ENCODE measurements around the gene GRPEL1. TPM values are rescaled to one million over a fixed set of nuclear protein-coding genes. Genes with fewer than 3 reads are reported as not detected.

The GRPEL1 gene
- total and polyA plus RNA-seq, 4 donors: 9.8 to 98.1 (median 40.2) TPM

GRCh38 chr4:7111441-7111840, 43.6 kb upstream of the GRPEL1 start:
- TF ChIP-seq YY1 (IDR thresholded peaks at IDR 0.05): no peak
- TF ChIP-seq, protein P1, sequence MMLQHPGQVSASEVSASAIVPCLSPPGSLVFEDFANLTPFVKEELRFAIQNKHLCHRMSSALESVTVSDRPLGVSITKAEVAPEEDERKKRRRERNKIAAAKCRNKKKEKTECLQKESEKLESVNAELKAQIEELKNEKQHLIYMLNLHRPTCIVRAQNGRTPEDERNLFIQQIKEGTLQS (IDR thresholded peaks at IDR 0.05): no peak
- no peak for TF ChIP-seq EGR1 (IDR thresholded peaks at IDR 0.05; ENCODE audit: low read depth in 2 of 2)
- TF ChIP-seq, protein P2, sequence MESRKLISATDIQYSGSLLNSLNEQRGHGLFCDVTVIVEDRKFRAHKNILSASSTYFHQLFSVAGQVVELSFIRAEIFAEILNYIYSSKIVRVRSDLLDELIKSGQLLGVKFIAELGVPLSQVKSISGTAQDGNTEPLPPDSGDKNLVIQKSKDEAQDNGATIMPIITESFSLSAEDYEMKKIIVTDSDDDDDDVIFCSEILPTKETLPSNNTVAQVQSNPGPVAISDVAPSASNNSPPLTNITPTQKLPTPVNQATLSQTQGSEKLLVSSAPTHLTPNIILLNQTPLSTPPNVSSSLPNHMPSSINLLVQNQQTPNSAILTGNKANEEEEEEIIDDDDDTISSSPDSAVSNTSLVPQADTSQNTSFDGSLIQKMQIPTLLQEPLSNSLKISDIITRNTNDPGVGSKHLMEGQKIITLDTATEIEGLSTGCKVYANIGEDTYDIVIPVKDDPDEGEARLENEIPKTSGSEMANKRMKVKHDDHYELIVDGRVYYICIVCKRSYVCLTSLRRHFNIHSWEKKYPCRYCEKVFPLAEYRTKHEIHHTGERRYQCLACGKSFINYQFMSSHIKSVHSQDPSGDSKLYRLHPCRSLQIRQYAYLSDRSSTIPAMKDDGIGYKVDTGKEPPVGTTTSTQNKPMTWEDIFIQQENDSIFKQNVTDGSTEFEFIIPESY (IDR thresholded peaks at IDR 0.05): no peak
- no peak for TF ChIP-seq TAF1 (conservative IDR thresholded peaks at IDR 0.05)
- no peak for TF ChIP-seq FOXA2 (IDR thresholded peaks at IDR 0.05)
- TF ChIP-seq, protein P3, sequence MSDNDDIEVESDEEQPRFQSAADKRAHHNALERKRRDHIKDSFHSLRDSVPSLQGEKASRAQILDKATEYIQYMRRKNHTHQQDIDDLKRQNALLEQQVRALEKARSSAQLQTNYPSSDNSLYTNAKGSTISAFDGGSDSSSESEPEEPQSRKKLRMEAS (IDR thresholded peaks at IDR 0.05): no peak
- no peak for TF ChIP-seq HNF4G (IDR thresholded peaks at IDR 0.05)
- no peak for TF ChIP-seq FOXA1 (IDR thresholded peaks at IDR 0.05)
- no peak for TF ChIP-seq RXRA (IDR thresholded peaks at IDR 0.05)
- TF ChIP-seq RAD21 (IDR thresholded peaks at IDR 0.05): no peak
- TF ChIP-seq NR2F2 (IDR thresholded peaks at IDR 0.05): no peak
- TF ChIP-seq SP1 (IDR thresholded peaks at IDR 0.05): no peak
- no peak for TF ChIP-seq GABPA (IDR thresholded peaks at IDR 0.05 in 1 of 2, conservative IDR thresholded peaks at IDR 0.05 in 1 of 2)
- no peak for TF ChIP-seq HNF4A (conservative IDR thresholded peaks at IDR 0.05)
- TF ChIP-seq, protein P4, sequence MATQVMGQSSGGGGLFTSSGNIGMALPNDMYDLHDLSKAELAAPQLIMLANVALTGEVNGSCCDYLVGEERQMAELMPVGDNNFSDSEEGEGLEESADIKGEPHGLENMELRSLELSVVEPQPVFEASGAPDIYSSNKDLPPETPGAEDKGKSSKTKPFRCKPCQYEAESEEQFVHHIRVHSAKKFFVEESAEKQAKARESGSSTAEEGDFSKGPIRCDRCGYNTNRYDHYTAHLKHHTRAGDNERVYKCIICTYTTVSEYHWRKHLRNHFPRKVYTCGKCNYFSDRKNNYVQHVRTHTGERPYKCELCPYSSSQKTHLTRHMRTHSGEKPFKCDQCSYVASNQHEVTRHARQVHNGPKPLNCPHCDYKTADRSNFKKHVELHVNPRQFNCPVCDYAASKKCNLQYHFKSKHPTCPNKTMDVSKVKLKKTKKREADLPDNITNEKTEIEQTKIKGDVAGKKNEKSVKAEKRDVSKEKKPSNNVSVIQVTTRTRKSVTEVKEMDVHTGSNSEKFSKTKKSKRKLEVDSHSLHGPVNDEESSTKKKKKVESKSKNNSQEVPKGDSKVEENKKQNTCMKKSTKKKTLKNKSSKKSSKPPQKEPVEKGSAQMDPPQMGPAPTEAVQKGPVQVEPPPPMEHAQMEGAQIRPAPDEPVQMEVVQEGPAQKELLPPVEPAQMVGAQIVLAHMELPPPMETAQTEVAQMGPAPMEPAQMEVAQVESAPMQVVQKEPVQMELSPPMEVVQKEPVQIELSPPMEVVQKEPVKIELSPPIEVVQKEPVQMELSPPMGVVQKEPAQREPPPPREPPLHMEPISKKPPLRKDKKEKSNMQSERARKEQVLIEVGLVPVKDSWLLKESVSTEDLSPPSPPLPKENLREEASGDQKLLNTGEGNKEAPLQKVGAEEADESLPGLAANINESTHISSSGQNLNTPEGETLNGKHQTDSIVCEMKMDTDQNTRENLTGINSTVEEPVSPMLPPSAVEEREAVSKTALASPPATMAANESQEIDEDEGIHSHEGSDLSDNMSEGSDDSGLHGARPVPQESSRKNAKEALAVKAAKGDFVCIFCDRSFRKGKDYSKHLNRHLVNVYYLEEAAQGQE (IDR thresholded peaks at IDR 0.05): no peak
- TF ChIP-seq JUND (IDR thresholded peaks at IDR 0.05): no peak
- TF ChIP-seq CTCF (IDR thresholded peaks at IDR 0.05; ENCODE audit: low read depth, low read length, missing input control): no peak
- no peak overlapping the region for H3K9ac ChIP-seq (ENCODE audit: low read depth in 1 of 2, low read length in 2 of 2)
- no peak overlapping the region for H3K4me3 ChIP-seq (ENCODE audit: low read depth in 1 of 3, low read length in 3 of 3)
- no peaks in the 10 kb centered on the region for H3K36me3 ChIP-seq (ENCODE audit: control insufficient read depth in 4 of 4, insufficient read depth in 3 of 4, low read depth in 1 of 4, low read length in 3 of 4)
- H3K4me1 ChIP-seq (ENCODE audit: control insufficient read depth in 4 of 4, insufficient read depth in 4 of 4, low read length in 3 of 4): no peaks in the 10 kb centered on the region
- WGBS: 95% methylated on average over 8 of the region's 8 CpGs
- H3K27ac ChIP-seq (ENCODE audit: low read depth in 1 of 2, low read length in 2 of 2): no peak overlapping the region
- H3K27me3 ChIP-seq (ENCODE audit: control insufficient read depth in 4 of 4, insufficient read depth in 4 of 4, low read length in 3 of 4): no peaks in the 10 kb centered on the region
- H3K9me3 ChIP-seq (ENCODE audit: control insufficient read depth in 4 of 4, low read length in 3 of 4): no peaks in the 10 kb centered on the region
- DNase-seq (ENCODE audit: low spot score): no peak
